HL-60 (cell line): ENCODE results near the gene CUL2.

Experiments used
- POLR2AphosphoS5 ChIP-seq: IDR thresholded peaks from 2 replicates; pipeline ENCODE4 v1.6.1; 2012; ENCODE audit warnings: low read depth
- TF ChIP-seq, protein P1 (sequence below): IDR thresholded peaks from one replicate; pipeline ENCODE4 v1.5.1; 2011; ENCODE audit warnings: low read length, control low read depth, inconsistent platforms; ENCODE audit not compliant: insufficient read depth

DNA sequence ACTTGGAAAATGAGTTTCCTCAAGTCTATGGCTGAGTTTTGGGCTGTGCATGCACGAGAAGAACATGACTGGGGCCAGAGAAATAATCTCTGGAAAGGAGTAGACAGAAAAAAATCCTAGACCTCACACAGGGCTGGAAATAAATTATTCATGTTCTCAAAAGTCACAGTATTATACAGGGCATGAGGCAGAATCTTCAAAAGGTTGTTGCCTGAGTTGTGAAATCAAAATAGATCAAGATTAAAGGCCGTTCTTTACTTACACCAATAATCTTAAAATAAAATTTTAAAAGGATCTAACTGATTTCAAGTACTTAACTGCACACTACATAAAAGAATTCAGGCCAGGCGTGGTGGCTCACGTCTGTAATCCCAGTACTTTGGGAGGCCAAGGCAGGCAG is 22.4 kb upstream of the CUL2 start:
- TF ChIP-seq, protein P1, sequence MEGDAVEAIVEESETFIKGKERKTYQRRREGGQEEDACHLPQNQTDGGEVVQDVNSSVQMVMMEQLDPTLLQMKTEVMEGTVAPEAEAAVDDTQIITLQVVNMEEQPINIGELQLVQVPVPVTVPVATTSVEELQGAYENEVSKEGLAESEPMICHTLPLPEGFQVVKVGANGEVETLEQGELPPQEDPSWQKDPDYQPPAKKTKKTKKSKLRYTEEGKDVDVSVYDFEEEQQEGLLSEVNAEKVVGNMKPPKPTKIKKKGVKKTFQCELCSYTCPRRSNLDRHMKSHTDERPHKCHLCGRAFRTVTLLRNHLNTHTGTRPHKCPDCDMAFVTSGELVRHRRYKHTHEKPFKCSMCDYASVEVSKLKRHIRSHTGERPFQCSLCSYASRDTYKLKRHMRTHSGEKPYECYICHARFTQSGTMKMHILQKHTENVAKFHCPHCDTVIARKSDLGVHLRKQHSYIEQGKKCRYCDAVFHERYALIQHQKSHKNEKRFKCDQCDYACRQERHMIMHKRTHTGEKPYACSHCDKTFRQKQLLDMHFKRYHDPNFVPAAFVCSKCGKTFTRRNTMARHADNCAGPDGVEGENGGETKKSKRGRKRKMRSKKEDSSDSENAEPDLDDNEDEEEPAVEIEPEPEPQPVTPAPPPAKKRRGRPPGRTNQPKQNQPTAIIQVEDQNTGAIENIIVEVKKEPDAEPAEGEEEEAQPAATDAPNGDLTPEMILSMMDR: no peak
- TF ChIP-seq POLR2AphosphoS5: no peak
